ENCODE results near the gene TTF1. TPM values are rescaled to one million over a fixed set of nuclear protein-coding genes. Genes with fewer than 3 reads are reported as not detected.
"Not testable (repeated sequence)": the region's sequence is repeated elsewhere in the genome, so short reads cannot be mapped to it uniquely, and the experiment has no call there.

Gene TTF1
- polyA plus RNA-seq, 4 donors: 17.0 to 20.8 (median 20.3) TPM

GRCh38 chr9:132414731-132415130, 8.1 kb upstream of the TTF1 start:
- no peak for DNase-seq (ENCODE audit: low read depth in 4 of 4, low spot score in 3 of 4)

- no peak for DNase-seq (ENCODE audit: low read depth in 4 of 4, low spot score in 3 of 4)
These were observed 7.3 kb upstream of the TTF1 start for GRCh38 chr9:132413926-132414325.

- no peak for DNase-seq (ENCODE audit: low read depth in 4 of 4, low spot score in 3 of 4)
These were observed 5.4 kb upstream of the TTF1 start for GRCh38 chr9:132412089-132412488.

GRCh38 chr9:132411091-132411508, 4.5 kb upstream of the TTF1 start:
- DNase-seq (ENCODE audit: low read depth in 4 of 4, low spot score in 3 of 4): no peak

- no peak for DNase-seq (ENCODE audit: low read depth in 4 of 4, low spot score in 3 of 4)
These were observed 4.0 kb upstream of the TTF1 start for GRCh38 chr9:132410642-132411041.

GRCh38 chr9:132409828-132410528, 3.3 kb upstream of the TTF1 start, which contains the start of gene CFAP77:
TSS of gene CFAP77 (plus strand) at chr9:132410211. CDS start at chr9:132410272, 61 bp downstream.
- no peak for DNase-seq (ENCODE audit: low read depth in 4 of 4, low spot score in 3 of 4)

GRCh38 chr9:132408521-132408920, 1.9 kb upstream of the TTF1 start:
- DNase-seq (ENCODE audit: low read depth in 4 of 4, low spot score in 3 of 4): no peak

- DNase-seq (ENCODE audit: low read depth in 4 of 4, low spot score in 3 of 4): no peak
These were observed 556 bp upstream of the TTF1 start for GRCh38 chr9:132407196-132407595.

GRCh38 chr9:132404228-132404881, 2.3 kb downstream of the TTF1 start:
- DNase-seq (ENCODE audit: low read depth in 4 of 4, low spot score in 3 of 4): no peak

GRCh38 chr9:132401824-132402223, 4.8 kb downstream of the TTF1 start:
- no peak for DNase-seq (ENCODE audit: low read depth in 4 of 4, low spot score in 3 of 4)

GRCh38 chr9:132395560-132395959, 11.1 kb downstream of the TTF1 start:
- no peak for DNase-seq (ENCODE audit: low read depth in 4 of 4, low spot score in 3 of 4)

- DNase-seq (ENCODE audit: low read depth in 4 of 4, low spot score in 3 of 4): no peak
These were observed 15.2 kb downstream of the TTF1 start for GRCh38 chr9:132391449-132391848.

- no peak for DNase-seq (ENCODE audit: low read depth in 4 of 4, low spot score in 3 of 4)
These were observed 15.7 kb downstream of the TTF1 start for GRCh38 chr9:132390966-132391365.

GRCh38 chr9:132387133-132387532, 19.5 kb downstream of the TTF1 start:
- no peak for DNase-seq (ENCODE audit: low read depth in 4 of 4, low spot score in 3 of 4)

GRCh38 chr9:132384376-132384775, 22.3 kb downstream of the TTF1 start:
- DNase-seq (ENCODE audit: low read depth in 4 of 4, low spot score in 3 of 4): no peak

- DNase-seq (ENCODE audit: low read depth in 4 of 4, low spot score in 3 of 4): no peak
These were observed 23.2 kb downstream of the TTF1 start for GRCh38 chr9:132383462-132383883.

- DNase-seq (ENCODE audit: low read depth in 4 of 4, low spot score in 3 of 4): no peak
These were observed 24.6 kb downstream of the TTF1 start for GRCh38 chr9:132381966-132382541.

GRCh38 chr9:132378416-132378815, 28.2 kb downstream of the TTF1 start:
- not testable (repeated sequence) for DNase-seq (ENCODE audit: low read depth in 4 of 4, low spot score in 3 of 4)

GRCh38 chr9:132377769-132378168, 28.9 kb downstream of the TTF1 start:
- not testable (repeated sequence) for DNase-seq (ENCODE audit: low read depth in 4 of 4, low spot score in 3 of 4)

- no peak for DNase-seq (ENCODE audit: low read depth in 4 of 4, low spot score in 3 of 4)
These were observed 34.2 kb downstream of the TTF1 start for GRCh38 chr9:132372177-132373095.

GRCh38 chr9:132370592-132370991, 36.0 kb downstream of the TTF1 start:
- no peak for DNase-seq (ENCODE audit: low read depth in 4 of 4, low spot score in 3 of 4)
